ENCODE measurements around the gene AVEN.

The AVEN gene

DNA sequence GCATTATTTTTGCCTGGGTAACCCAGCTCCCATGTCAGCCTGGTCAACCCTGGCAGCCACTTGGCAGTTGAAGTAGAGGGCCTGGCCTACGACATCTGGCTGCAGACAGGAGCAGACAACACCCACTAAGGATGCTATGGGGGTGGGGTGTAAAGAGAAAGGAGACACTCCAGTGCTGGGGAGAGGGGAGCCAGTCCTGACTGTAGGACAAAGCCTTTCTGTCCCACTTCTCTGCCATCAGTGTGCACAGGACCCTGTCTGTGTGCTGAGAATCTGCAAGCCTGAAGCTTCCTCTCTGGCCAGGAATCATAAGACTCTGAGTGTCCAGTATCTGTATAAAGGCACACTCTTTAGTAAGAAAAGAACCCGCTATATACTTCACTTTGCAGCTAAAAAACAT is 167.0 kb downstream of the AVEN start:
- H3K4me1 Mint-ChIP-seq: no peaks in the 10 kb centered on the region
- no peaks in the 10 kb centered on the region for H3K36me3 Mint-ChIP-seq (ENCODE audit: insufficient read depth)
- H3K27me3 Mint-ChIP-seq: no peaks in the 10 kb centered on the region
- no peaks in the 10 kb centered on the region for H3K9me3 Mint-ChIP-seq
- H3K27ac Mint-ChIP-seq (ENCODE audit: low read depth): no peak overlapping the region
- H3K4me3 Mint-ChIP-seq: no peak overlapping the region
- DNase-seq (ENCODE audit: low spot score in 2 of 2): no peak
- no peak for ATAC-seq (replicated peaks; ENCODE audit: extremely low read depth, poor library complexity, severe bottlenecking)

DNA sequence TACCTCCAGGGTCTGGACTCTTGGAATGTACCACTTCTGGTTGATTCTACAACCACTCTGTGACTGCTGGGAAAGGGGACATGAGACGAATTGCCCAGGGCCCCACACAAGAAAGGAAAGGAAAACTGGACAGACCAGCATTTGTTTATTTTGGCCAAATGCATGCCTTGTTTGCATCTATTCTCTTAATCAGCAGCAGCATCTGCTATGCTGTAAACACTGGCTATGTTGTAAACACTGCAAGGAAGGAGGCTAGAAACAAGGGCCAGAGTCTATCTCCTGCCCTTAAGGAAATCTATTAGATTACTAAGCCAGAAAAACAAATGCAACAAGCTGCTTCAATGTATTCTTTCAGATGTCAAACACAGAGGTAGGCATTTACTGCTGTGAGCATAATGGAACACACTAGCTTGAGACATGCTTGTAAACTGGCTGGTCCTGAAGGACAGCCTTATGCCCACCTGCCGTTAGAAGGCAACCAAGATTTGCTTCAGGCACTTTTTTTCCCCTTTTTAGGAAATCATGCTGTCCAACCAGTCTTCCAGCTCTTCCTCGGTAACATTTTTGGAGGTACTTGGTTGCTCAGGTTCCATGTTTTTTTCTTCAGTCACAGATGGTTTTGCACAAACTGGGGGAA is 172.8 kb downstream of the AVEN start:
- ATAC-seq (replicated peaks; ENCODE audit: extremely low read depth, poor library complexity, severe bottlenecking) (no peak), DNase-seq (ENCODE audit: low spot score in 2 of 2) (no peak)
- Mint-ChIP-seq H3K4me3 (no peak overlapping the region), H3K36me3 (ENCODE audit: insufficient read depth) (peaks cover 10% of the 10 kb centered on the region), H3K27me3 (no peaks in the 10 kb centered on the region), H3K27ac (ENCODE audit: low read depth) (no peak overlapping the region), H3K9me3 (no peaks in the 10 kb centered on the region), H3K4me1 (no peaks in the 10 kb centered on the region)

DNA sequence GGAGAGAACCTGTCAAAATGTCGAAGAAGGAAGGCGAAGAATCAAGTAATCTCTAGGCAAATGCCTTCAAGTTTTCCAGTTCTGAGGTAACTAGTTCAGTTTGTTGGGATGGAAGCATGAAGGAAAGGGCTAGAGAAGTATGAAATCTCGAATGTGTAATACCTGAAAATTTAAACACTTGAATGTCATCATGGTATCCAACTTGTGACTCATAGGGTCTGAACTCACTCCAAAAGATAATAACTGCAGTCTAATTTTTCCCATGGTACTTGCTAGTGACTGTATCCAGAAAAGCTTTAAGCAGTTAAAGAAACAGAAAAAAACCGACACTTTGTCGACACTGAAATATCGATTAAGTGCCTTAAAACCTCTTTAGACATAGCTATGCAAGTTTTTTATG is 173.6 kb downstream of the AVEN start:
- H3K4me3 Mint-ChIP-seq: no peak overlapping the region
- no peak overlapping the region for H3K27ac Mint-ChIP-seq (ENCODE audit: low read depth)
- H3K9me3 Mint-ChIP-seq: no peaks in the 10 kb centered on the region
- ATAC-seq (replicated peaks; ENCODE audit: extremely low read depth, poor library complexity, severe bottlenecking) (no peak), DNase-seq (ENCODE audit: low spot score in 2 of 2) (no peak)
- H3K27me3 Mint-ChIP-seq: no peaks in the 10 kb centered on the region
- H3K36me3 Mint-ChIP-seq (ENCODE audit: insufficient read depth): peaks cover 10% of the 10 kb centered on the region
- no peaks in the 10 kb centered on the region for H3K4me1 Mint-ChIP-seq

DNA sequence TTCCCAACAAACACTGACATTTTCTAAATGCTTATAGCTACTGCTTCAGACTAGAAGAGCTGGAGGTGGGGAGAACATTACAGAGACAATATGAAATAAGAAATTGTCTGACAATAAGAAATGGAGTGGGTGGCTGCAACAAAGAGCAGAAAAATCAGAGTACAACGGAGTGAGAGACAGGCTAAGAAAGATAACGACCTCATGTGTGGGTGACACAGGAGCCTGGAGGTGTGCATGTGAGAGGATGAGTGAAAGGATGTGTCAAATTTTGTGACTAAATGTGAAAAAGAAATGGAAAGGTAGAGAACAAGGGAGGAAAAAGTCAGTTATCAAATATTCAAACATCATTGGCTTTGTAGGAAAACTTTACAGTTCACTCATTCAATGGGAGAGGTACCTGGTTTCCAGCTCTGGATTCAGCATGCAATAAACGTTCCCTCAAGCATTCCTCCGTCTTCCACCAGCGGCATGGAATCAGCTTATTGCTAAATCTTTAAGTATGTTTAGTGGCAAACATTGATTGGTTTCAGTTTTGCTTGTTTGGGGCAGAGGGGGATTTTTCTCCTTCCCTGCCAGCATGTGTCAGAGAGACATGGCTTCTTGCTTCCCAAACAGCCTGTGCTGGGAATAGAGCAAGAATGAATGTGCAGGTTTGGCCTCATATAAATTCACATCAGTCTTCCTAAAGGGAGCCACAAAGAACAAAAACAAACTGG is 174.5 kb downstream of the AVEN start:
- Mint-ChIP-seq H3K27ac (ENCODE audit: low read depth) (no peak overlapping the region), H3K4me1 (no peaks in the 10 kb centered on the region), H3K36me3 (ENCODE audit: insufficient read depth) (peaks cover 10% of the 10 kb centered on the region), H3K27me3 (no peaks in the 10 kb centered on the region), H3K4me3 (no peak overlapping the region), H3K9me3 (no peaks in the 10 kb centered on the region)
- ATAC-seq (replicated peaks; ENCODE audit: extremely low read depth, poor library complexity, severe bottlenecking): no peak
- DNase-seq (ENCODE audit: low spot score in 2 of 2): no peak

DNA sequence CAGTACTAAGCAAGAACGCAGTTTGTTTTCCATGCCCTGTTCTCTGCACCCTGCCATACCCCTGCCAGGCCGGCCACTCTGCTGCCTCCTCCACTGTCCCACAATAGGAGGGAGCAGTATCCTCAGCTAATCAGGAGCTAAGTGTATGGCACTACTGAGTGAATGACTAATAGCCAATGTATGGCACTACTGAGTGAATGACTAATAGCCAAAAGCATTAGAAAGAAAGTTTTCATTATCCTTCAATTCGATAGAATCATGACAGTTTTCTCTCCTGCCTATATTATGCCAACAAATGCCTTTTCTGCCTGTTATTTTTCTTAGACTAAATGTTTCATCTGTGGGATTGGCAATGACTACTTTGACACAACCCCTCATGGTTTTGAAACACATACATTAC is 178.2 kb downstream of the AVEN start:
- Mint-ChIP-seq H3K4me3 (no peak overlapping the region), H3K4me1 (no peaks in the 10 kb centered on the region), H3K27me3 (no peaks in the 10 kb centered on the region), H3K36me3 (ENCODE audit: insufficient read depth) (peaks cover 5% of the 10 kb centered on the region), H3K27ac (ENCODE audit: low read depth) (no peak overlapping the region), H3K9me3 (no peaks in the 10 kb centered on the region)
- no peak for ATAC-seq (replicated peaks; ENCODE audit: extremely low read depth, poor library complexity, severe bottlenecking)
- DNase-seq (ENCODE audit: low spot score in 2 of 2): no peak

DNA sequence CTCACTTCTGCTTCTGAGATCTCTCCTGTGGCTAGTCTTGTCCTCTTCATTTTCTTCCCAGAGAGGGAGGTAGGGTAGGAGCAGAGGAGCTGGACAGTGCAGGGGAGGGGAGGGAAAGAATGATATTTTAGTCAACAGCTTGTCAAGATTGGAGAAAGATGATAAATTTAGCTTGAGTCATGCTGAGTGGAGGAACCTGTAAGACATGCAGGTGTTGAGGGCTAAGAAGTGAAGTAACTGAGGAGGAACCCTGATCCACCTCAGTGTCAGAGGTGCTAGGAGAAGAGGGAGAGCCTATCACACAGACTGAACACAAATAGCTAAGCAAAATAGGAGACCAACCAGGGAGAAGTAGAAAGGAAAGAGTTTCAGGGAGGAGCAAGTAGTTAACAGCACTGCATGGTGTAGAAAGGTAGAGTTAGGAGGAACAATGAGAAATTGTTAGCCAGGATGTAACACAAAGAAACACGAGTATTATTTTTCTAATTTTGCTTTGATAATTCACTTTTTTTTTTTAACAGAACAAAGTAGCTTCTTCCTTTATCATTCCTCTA is 178.9 kb downstream of the AVEN start:
- Mint-ChIP-seq H3K36me3 (ENCODE audit: insufficient read depth) (peaks cover 4% of the 10 kb centered on the region), H3K9me3 (no peaks in the 10 kb centered on the region), H3K4me3 (no peak overlapping the region), H3K4me1 (no peaks in the 10 kb centered on the region), H3K27me3 (no peaks in the 10 kb centered on the region), H3K27ac (ENCODE audit: low read depth) (no peak overlapping the region)
- DNase-seq (ENCODE audit: low spot score in 2 of 2): no peak
- no peak for ATAC-seq (replicated peaks; ENCODE audit: extremely low read depth, poor library complexity, severe bottlenecking)

DNA sequence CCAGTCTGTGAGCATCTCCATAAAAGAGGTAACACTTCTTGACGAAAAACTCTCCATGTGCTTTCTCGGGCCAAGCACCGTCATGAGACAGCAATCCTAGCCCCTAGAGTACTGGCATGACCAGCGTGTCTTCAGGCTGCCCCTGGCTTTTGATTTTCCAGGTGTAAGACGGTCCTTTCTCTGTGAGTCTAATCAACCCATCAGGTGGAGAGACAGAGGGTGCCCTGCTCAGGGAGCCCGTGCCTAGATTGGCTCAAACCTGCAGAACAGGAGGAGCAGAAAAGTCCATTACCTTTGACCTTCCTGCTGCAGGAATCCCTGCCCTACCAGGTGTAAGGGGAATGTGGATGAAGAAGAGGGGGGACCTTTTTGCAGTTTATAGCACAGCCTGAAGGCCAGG is 180.2 kb downstream of the AVEN start:
- ATAC-seq (replicated peaks; ENCODE audit: extremely low read depth, poor library complexity, severe bottlenecking): no peak
- H3K4me3 Mint-ChIP-seq: no peak overlapping the region
- no peaks in the 10 kb centered on the region for H3K27me3 Mint-ChIP-seq
- H3K4me1 Mint-ChIP-seq: no peaks in the 10 kb centered on the region
- no peak for DNase-seq (ENCODE audit: low spot score in 2 of 2)
- H3K36me3 Mint-ChIP-seq (ENCODE audit: insufficient read depth): peaks cover 2% of the 10 kb centered on the region
- no peaks in the 10 kb centered on the region for H3K9me3 Mint-ChIP-seq
- H3K27ac Mint-ChIP-seq (ENCODE audit: low read depth): no peak overlapping the region

DNA sequence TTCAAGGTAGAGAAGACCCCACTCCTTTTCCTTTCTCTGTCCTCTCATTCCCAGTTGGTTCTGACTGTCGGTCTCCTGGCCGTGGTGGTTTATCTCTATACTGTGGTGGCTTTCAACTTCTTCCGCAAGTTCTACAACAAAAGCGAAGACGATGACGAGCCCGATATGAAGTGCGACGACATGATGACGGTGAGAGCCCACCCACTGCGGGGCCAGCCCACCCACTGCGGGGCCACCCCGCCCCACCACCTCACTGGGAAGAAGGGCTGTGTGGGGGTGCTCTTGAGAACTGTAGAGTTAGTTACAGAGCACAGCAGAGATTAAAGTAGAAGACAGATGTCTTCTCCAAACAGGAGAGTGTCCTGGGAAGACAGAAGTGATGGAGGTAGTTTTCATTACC is 181.3 kb downstream of the AVEN start:
- H3K4me1 Mint-ChIP-seq: no peaks in the 10 kb centered on the region
- peaks cover 2% of the 10 kb centered on the region for H3K36me3 Mint-ChIP-seq (ENCODE audit: insufficient read depth)
- ATAC-seq (replicated peaks; ENCODE audit: extremely low read depth, poor library complexity, severe bottlenecking): no peak
- no peak overlapping the region for H3K27ac Mint-ChIP-seq (ENCODE audit: low read depth)
- H3K4me3 Mint-ChIP-seq: no peak overlapping the region
- DNase-seq (ENCODE audit: low spot score in 2 of 2): no peak
- no peaks in the 10 kb centered on the region for H3K9me3 Mint-ChIP-seq
- H3K27me3 Mint-ChIP-seq: no peaks in the 10 kb centered on the region

DNA sequence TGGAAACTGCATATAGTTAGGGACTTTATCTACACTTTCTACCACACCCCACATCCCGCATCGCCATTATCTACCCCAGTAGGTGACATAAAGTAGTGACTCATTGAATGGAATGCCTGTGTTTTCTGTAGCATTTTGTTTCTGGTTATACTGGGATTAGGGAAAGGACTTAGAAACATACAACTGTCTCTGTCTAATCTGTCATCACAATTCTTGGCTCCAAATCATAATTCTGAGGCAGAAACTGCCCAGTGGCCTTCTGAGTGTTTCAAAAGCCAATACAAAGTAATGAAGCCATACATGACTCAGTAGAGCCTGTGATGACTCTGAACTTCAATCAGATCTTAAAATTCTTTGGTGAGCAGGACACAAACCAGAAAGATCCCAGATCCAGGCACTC is 186.4 kb downstream of the AVEN start:
- H3K9me3 Mint-ChIP-seq: no peaks in the 10 kb centered on the region
- ATAC-seq (replicated peaks; ENCODE audit: extremely low read depth, poor library complexity, severe bottlenecking): no peak

DNA sequence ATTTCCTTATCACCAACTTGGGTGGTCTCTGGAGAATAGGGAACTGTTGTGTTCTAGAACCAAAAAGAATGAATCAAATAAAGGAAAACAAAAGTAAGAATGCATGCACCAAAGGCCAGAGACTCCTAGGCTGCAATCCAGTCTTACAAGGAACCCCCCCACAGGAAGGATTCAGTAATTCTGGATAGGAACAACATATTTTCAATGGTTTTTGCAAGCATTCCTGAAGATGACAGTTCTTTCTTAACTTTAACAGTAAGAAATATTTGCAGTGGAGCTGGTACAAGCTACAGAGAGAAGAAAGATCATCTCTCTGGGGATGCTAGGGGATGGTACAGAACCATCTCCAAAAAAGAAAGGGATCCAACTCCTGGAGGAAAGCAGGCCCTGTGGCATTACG is 186.9 kb downstream of the AVEN start:
- H3K9me3 Mint-ChIP-seq: no peaks in the 10 kb centered on the region
- DNase-seq (ENCODE audit: low spot score in 2 of 2) (no peak), ATAC-seq (replicated peaks; ENCODE audit: extremely low read depth, poor library complexity, severe bottlenecking) (no peak)
- H3K4me1 Mint-ChIP-seq: no peaks in the 10 kb centered on the region
- peaks cover 2% of the 10 kb centered on the region for H3K36me3 Mint-ChIP-seq (ENCODE audit: insufficient read depth)
- no peak overlapping the region for H3K4me3 Mint-ChIP-seq
- H3K27me3 Mint-ChIP-seq: no peaks in the 10 kb centered on the region
- no peak overlapping the region for H3K27ac Mint-ChIP-seq (ENCODE audit: low read depth)

More for the DNA sequence above, 186.4 kb downstream of the AVEN start:
- peaks cover 2% of the 10 kb centered on the region for H3K36me3 Mint-ChIP-seq (ENCODE audit: insufficient read depth)
- no peak for DNase-seq (ENCODE audit: low spot score in 2 of 2)
- H3K4me3 Mint-ChIP-seq: no peak overlapping the region
- no peaks in the 10 kb centered on the region for H3K4me1 Mint-ChIP-seq
- H3K27ac Mint-ChIP-seq (ENCODE audit: low read depth): no peak overlapping the region
- H3K27me3 Mint-ChIP-seq: no peaks in the 10 kb centered on the region

DNA sequence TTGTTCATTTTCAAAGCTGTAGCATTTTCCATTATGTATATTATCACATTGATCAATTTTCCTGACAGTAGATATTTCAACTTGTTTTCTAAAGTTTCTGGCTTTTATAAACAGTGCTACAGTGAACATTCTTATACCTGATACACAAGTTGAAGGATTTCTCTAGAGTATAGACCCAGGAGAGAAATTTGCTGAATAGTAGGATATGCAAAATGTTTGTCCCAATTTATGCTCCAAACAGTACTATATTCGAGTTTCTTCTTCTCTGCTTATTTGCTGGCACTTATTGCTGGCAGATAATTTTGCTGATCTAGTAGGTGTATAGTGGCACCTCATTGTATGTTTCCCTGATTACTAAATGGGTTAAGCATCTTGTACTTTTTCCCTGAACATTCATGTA is 187.9 kb downstream of the AVEN start:
- Mint-ChIP-seq H3K4me1 (no peaks in the 10 kb centered on the region), H3K36me3 (ENCODE audit: insufficient read depth) (peaks cover 2% of the 10 kb centered on the region), H3K27me3 (no peaks in the 10 kb centered on the region), H3K27ac (ENCODE audit: low read depth) (no peak overlapping the region), H3K9me3 (no peaks in the 10 kb centered on the region), H3K4me3 (no peak overlapping the region)
- DNase-seq (ENCODE audit: low spot score in 2 of 2) (no peak), ATAC-seq (replicated peaks; ENCODE audit: extremely low read depth, poor library complexity, severe bottlenecking) (no peak)

DNA sequence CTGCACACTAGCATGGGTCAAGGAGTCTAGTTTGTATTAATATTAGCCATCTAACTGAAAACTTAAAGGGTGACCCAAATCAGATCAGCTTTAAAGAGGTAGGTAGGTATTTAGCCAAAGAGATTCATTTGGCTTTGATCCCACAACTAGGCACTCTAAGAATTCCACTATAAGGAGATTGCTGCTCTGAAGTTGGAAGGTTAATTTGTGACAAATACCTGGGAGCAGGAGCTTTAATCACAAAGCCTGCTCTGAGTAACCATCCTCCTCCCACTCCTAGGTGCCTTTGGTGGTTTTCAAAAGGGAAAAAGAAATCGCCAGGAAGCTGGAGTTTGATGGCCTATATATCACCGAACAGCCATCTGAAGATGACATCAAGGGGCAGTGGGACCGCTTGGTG is 191.0 kb downstream of the AVEN start:
- Mint-ChIP-seq H3K27ac (ENCODE audit: low read depth) (no peak overlapping the region), H3K4me1 (no peaks in the 10 kb centered on the region), H3K36me3 (ENCODE audit: insufficient read depth) (no peaks in the 10 kb centered on the region), H3K27me3 (no peaks in the 10 kb centered on the region), H3K9me3 (no peaks in the 10 kb centered on the region), H3K4me3 (no peak overlapping the region)
- DNase-seq (ENCODE audit: low spot score in 2 of 2) (no peak), ATAC-seq (replicated peaks; ENCODE audit: extremely low read depth, poor library complexity, severe bottlenecking) (no peak)

DNA sequence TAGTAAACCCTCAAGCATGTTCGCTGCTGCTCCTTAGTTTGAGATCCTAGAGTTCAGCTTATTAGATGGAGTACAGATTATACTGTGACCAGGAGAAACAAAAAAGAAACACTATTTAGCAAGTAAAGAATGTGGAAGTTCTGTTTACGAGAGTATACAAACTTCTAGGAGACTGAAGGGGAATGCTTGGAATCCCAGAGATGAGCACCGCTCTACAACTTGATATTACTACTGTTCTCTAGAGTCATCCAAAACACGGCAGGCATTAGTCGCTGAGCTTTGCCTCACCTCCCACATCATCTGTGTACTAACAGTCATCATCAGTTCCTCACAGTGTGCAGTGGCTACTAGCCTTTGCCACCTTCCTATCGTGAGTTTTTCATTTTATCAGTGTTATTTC is 192.1 kb downstream of the AVEN start:
- no peak for ATAC-seq (replicated peaks; ENCODE audit: extremely low read depth, poor library complexity, severe bottlenecking)
- no peaks in the 10 kb centered on the region for H3K36me3 Mint-ChIP-seq (ENCODE audit: insufficient read depth)
- H3K27ac Mint-ChIP-seq (ENCODE audit: low read depth): no peak overlapping the region
- H3K27me3 Mint-ChIP-seq: peaks cover 6% of the 10 kb centered on the region
- H3K4me1 Mint-ChIP-seq: no peaks in the 10 kb centered on the region
- H3K4me3 Mint-ChIP-seq: no peak overlapping the region
- no peaks in the 10 kb centered on the region for H3K9me3 Mint-ChIP-seq
- no peak for DNase-seq (ENCODE audit: low spot score in 2 of 2)

Data from central memory CD8-positive, alpha-beta T cell (primary cell).